Mesendoderm (in vitro differentiated cells): ENCODE measurements around the gene ALK.

Experiments
- DNase-seq: peaks from one replicate; pipeline ENCODE4 v3.0.0; 2013
- H2AK5ac ChIP-seq: 2 replicates; pipeline ENCODE4 v1.6.1; 2013; ENCODE audit warnings: low read length, inconsistent platforms
- H2BK120ac ChIP-seq: 2 replicates; pipeline ENCODE4 v1.6.1; 2013; ENCODE audit warnings: low read depth, mild to moderate bottlenecking, low read length, moderate library complexity, mixed read lengths
- H2BK15ac ChIP-seq: replicated peaks from 2 replicates; pipeline ENCODE4 v1.6.1; 2013; ENCODE audit warnings: low read depth, mild to moderate bottlenecking, moderate library complexity
- H2BK5ac ChIP-seq: 2 replicates; pipeline ENCODE4 v1.6.1; 2013; ENCODE audit warnings: low read length, inconsistent platforms
- H3K18ac ChIP-seq: 2 replicates; pipeline ENCODE4 v1.6.1; 2013; ENCODE audit warnings: mild to moderate bottlenecking, low read length, mixed read lengths
- H3K23ac ChIP-seq: one replicate; pipeline ENCODE4 v1.6.1; 2013; ENCODE audit warnings: low read length
- H3K27ac ChIP-seq: 2 replicates; pipeline ENCODE4 v1.5.1; 2013; ENCODE audit warnings: low read depth, mild to moderate bottlenecking, inconsistent platforms, low read length, moderate library complexity
- H3K27me3 ChIP-seq: 2 replicates; pipeline ENCODE4 v1.6.1; 2013; ENCODE audit warnings: low read length, control low read depth, mild to moderate bottlenecking, inconsistent platforms; ENCODE audit not compliant: insufficient read depth, poor library complexity
- H3K36me3 ChIP-seq: 2 replicates; pipeline ENCODE4 v1.6.1; 2013; ENCODE audit warnings: low read length, inconsistent platforms; ENCODE audit not compliant: control insufficient read depth, insufficient read depth
- H3K4ac ChIP-seq: one replicate; pipeline ENCODE4 v1.6.1; 2013; ENCODE audit warnings: low read depth, mild to moderate bottlenecking, low read length, moderate library complexity
- H3K4me1 ChIP-seq: 2 replicates; pipeline ENCODE4 v1.6.1; 2013; ENCODE audit warnings: low read depth, low read length, inconsistent platforms; ENCODE audit not compliant: control insufficient read depth
- H3K4me2 ChIP-seq: 2 replicates; pipeline ENCODE4 v1.6.1; 2013; ENCODE audit warnings: low read length
- H3K4me3 ChIP-seq: 2 replicates; pipeline ENCODE4 v1.5.1; 2013; ENCODE audit warnings: mild to moderate bottlenecking, low read length
- H3K56ac ChIP-seq: one replicate; pipeline ENCODE4 v1.6.1; 2013; ENCODE audit warnings: low read length
- H3K79me1 ChIP-seq: 2 replicates; pipeline ENCODE4 v1.6.1; 2013; ENCODE audit warnings: low read length, inconsistent platforms
- H3K79me2 ChIP-seq: 2 replicates; pipeline ENCODE4 v1.6.1; 2013; ENCODE audit warnings: mild to moderate bottlenecking, low read length; ENCODE audit not compliant: control insufficient read depth, insufficient read depth
- H3K9ac ChIP-seq: 2 replicates; pipeline ENCODE4 v1.6.1; 2013; ENCODE audit warnings: low read length, inconsistent platforms
- H4K5ac ChIP-seq: one replicate; pipeline ENCODE4 v1.6.1; 2013; ENCODE audit warnings: low read length
- H4K8ac ChIP-seq: one replicate; pipeline ENCODE4 v1.6.1; 2013; ENCODE audit warnings: low read depth, mild to moderate bottlenecking, control low read depth, low read length, moderate library complexity
- WGBS: extraction: QIAGEN DNeasy Blood & Tissue Kit; methylation state at CpG from one replicate; pipeline ENCODE4 v1.1.7; 2013; ENCODE audit warnings: low lambda C conversion rate, missing lambda C conversion rate; ENCODE audit not compliant: insufficient coverage; ENCODE audit errors: extremely low coverage; 5-methylcytosine and 5-hydroxymethylcytosine counted together

The ALK gene

GRCh38 chr2:29420464-29420863, 500.9 kb downstream of the ALK start:
- WGBS: no CpG with 5 or more reads among the region's 10 CpGs
- DNase-seq: no peak

GRCh38 chr2:29417630-29418029, 503.8 kb downstream of the ALK start:
- Histone ChIP-seq H4K5ac (no peak overlapping the region), H3K18ac (no peak overlapping the region), H3K79me1 (no peaks in the 10 kb centered on the region), H3K36me3 (no peaks in the 10 kb centered on the region), H3K4me2 (no peak overlapping the region), H3K79me2 (no peaks in the 10 kb centered on the region), H3K4me1 (no peaks in the 10 kb centered on the region), H3K9ac (no peak overlapping the region), H2BK15ac (no peak overlapping the region), H2BK120ac (no peak overlapping the region), H2BK5ac (no peak overlapping the region), H2AK5ac (no peak overlapping the region), H3K23ac (no peak overlapping the region), H3K4ac (no peak overlapping the region), H3K56ac (no peak overlapping the region), H3K4me3 (no peak overlapping the region), H3K27me3 (no peaks in the 10 kb centered on the region), H4K8ac (no peak overlapping the region), H3K27ac (no peak overlapping the region)
- DNase-seq: no peak
- WGBS: no CpG with 5 or more reads among the region's 6 CpGs

More at GRCh38 chr2:29420464-29420863, 500.9 kb downstream of the ALK start:
- no peak overlapping the region for H3K4me2 ChIP-seq
- no peak overlapping the region for H2AK5ac ChIP-seq
- no peak overlapping the region for H3K18ac ChIP-seq
- H3K79me1 ChIP-seq: no peaks in the 10 kb centered on the region
- no peak overlapping the region for H4K5ac ChIP-seq
- no peak overlapping the region for H3K56ac ChIP-seq
- H3K9ac ChIP-seq: no peak overlapping the region
- H3K4me1 ChIP-seq: no peaks in the 10 kb centered on the region
- H3K27me3 ChIP-seq: no peaks in the 10 kb centered on the region
- H3K4ac ChIP-seq: no peak overlapping the region
- H3K4me3 ChIP-seq: no peak overlapping the region
- no peaks in the 10 kb centered on the region for H3K36me3 ChIP-seq
- no peaks in the 10 kb centered on the region for H3K79me2 ChIP-seq
- H3K27ac ChIP-seq: no peak overlapping the region
- no peak overlapping the region for H2BK5ac ChIP-seq
- no peak overlapping the region for H3K23ac ChIP-seq
- no peak overlapping the region for H2BK15ac ChIP-seq
- H2BK120ac ChIP-seq: no peak overlapping the region
- H4K8ac ChIP-seq: no peak overlapping the region

- Histone ChIP-seq H2AK5ac (no peak overlapping the region), H4K8ac (no peak overlapping the region), H3K79me1 (no peaks in the 10 kb centered on the region), H3K4ac (no peak overlapping the region), H2BK15ac (no peak overlapping the region), H3K18ac (no peak overlapping the region), H2BK120ac (no peak overlapping the region), H3K36me3 (no peaks in the 10 kb centered on the region), H3K56ac (no peak overlapping the region), H4K5ac (no peak overlapping the region), H3K27ac (no peak overlapping the region), H3K23ac (no peak overlapping the region), H3K4me2 (no peak overlapping the region), H3K4me3 (no peak overlapping the region), H3K9ac (no peak overlapping the region), H3K4me1 (no peaks in the 10 kb centered on the region), H2BK5ac (no peak overlapping the region), H3K27me3 (no peaks in the 10 kb centered on the region), H3K79me2 (no peaks in the 10 kb centered on the region)
- no peak for DNase-seq
- WGBS: no CpG with 5 or more reads among the region's 1 CpG
Observed at GRCh38 chr2:29412197-29412925, 509.0 kb downstream of the ALK start.

GRCh38 chr2:29405707-29406106, 515.7 kb downstream of the ALK start:
- WGBS: no CpG with 5 or more reads among the region's 2 CpGs

GRCh38 chr2:29405266-29405665, 516.1 kb downstream of the ALK start:
- Histone ChIP-seq H3K56ac (no peak overlapping the region), H4K5ac (no peak overlapping the region), H3K23ac (no peak overlapping the region), H2BK5ac (no peak overlapping the region), H3K18ac (no peak overlapping the region), H3K4me2 (no peak overlapping the region), H4K8ac (no peak overlapping the region), H3K4me1 (no peaks in the 10 kb centered on the region), H3K79me1 (no peaks in the 10 kb centered on the region), H3K4me3 (no peak overlapping the region), H2BK15ac (no peak overlapping the region), H3K79me2 (no peaks in the 10 kb centered on the region), H3K27me3 (no peaks in the 10 kb centered on the region), H3K9ac (no peak overlapping the region), H2BK120ac (no peak overlapping the region), H3K36me3 (no peaks in the 10 kb centered on the region), H2AK5ac (no peak overlapping the region), H3K4ac (no peak overlapping the region), H3K27ac (no peak overlapping the region)
- WGBS: no CpG with 5 or more reads among the region's 5 CpGs
- DNase-seq: no peak

More at GRCh38 chr2:29405707-29406106, 515.7 kb downstream of the ALK start:
- Histone ChIP-seq H2AK5ac (no peak overlapping the region), H3K23ac (no peak overlapping the region), H4K5ac (no peak overlapping the region), H3K4me3 (no peak overlapping the region), H3K56ac (no peak overlapping the region), H2BK15ac (no peak overlapping the region), H3K18ac (no peak overlapping the region), H4K8ac (no peak overlapping the region), H3K4me2 (no peak overlapping the region), H3K27ac (no peak overlapping the region), H3K4me1 (no peaks in the 10 kb centered on the region), H3K79me1 (no peaks in the 10 kb centered on the region), H3K9ac (no peak overlapping the region), H2BK120ac (no peak overlapping the region), H3K79me2 (no peaks in the 10 kb centered on the region), H3K4ac (no peak overlapping the region), H2BK5ac (no peak overlapping the region), H3K27me3 (no peaks in the 10 kb centered on the region), H3K36me3 (no peaks in the 10 kb centered on the region)
- DNase-seq: no peak

GRCh38 chr2:29401994-29402393, 519.4 kb downstream of the ALK start:
- Histone ChIP-seq H3K79me1 (no peaks in the 10 kb centered on the region), H3K27ac (no peak overlapping the region), H2BK120ac (no peak overlapping the region), H3K4ac (no peak overlapping the region), H3K23ac (no peak overlapping the region), H3K9ac (no peak overlapping the region), H3K18ac (no peak overlapping the region), H3K56ac (no peak overlapping the region), H3K4me2 (no peak overlapping the region), H4K5ac (no peak overlapping the region), H2AK5ac (no peak overlapping the region), H3K79me2 (no peaks in the 10 kb centered on the region), H3K4me3 (no peak overlapping the region), H3K4me1 (peaks cover 5% of the 10 kb centered on the region), H2BK5ac (no peak overlapping the region), H3K36me3 (no peaks in the 10 kb centered on the region), H3K27me3 (no peaks in the 10 kb centered on the region), H4K8ac (no peak overlapping the region), H2BK15ac (no peak overlapping the region)
- DNase-seq: no peak
- no CpG with 5 or more reads among the region's 7 CpGs for WGBS
